NCI-H524 (cell line): ENCODE data around the gene AKAP6.

Source experiments
- DNase-seq, 2 experiments: peaks; one replicate each; lab custom pipeline; 2025; lab: John Stamatoyannopoulos, UW

Gene AKAP6

GRCh38 chr14:32531942-32532515 is 202.9 kb downstream of the AKAP6 start:
- peak in 1 of 2 experiments; percentile 43 for DNase-seq

GRCh38 chr14:32534145-32534544 is 205.0 kb downstream of the AKAP6 start:
- no peak for DNase-seq

DNA sequence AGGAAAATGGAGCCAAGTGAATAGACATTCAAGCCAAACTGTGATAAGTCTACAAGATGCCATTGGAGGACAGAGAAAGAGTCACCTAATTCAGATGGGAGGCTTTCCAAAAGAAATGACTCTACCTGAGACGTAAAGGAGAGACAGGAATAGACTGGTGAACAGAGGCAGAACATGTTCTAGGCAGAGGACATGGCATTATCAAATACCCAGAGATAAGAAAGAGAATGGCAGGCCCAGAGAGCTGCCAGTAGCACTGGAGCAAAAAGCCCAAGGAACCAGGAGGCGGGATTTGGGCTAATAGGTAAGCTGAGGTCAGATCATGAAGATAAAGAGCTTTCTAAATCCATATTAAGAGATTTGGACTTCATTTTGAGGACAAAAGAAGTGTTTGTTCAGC is 207.1 kb downstream of the AKAP6 start:
- no peak for DNase-seq

DNA sequence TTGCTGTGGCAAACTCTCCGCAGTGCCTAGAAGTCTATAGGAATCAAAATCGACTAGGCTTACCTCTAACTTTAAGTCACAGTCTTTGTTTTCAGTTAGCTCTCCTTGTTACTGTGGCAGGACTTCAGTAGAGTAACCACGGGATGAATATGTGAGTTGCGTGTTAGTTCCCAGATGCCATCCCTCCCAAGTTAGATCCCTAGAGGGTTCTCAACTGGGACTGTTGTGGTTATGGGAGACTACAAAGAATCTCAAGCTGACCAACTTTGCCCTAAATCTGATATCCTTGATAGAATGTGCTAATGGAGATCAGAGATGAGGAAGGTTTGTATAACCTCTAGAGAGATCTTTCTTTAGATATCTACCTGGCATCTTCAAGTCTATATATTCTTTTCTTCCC is 208.1 kb downstream of the AKAP6 start:
- no peak for DNase-seq

- DNase-seq = no peak
Measured at GRCh38 chr14:32542507-32542906, 213.4 kb downstream of the AKAP6 start.

DNA sequence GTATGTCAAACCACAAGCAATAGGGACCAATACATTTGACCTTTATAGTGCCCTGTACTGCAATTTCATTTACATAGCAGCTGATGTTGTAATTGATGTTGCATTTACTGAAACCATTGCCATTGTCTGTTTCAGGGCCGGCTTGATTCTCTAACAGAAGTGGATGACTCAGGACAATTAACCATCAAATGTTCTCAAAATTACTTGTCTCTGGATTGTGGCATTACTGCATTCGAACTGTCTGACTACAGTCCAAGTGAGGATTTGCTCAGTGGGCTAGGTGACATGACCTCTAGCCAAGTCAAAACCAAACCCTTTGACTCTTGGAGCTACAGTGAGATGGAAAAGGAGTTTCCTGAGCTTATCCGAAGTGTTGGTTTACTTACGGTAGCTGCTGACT is 216.0 kb downstream of the AKAP6 start:
- DNase-seq = no peak

- no peak for DNase-seq
Measured at GRCh38 chr14:32545506-32546210, 216.6 kb downstream of the AKAP6 start.

DNA sequence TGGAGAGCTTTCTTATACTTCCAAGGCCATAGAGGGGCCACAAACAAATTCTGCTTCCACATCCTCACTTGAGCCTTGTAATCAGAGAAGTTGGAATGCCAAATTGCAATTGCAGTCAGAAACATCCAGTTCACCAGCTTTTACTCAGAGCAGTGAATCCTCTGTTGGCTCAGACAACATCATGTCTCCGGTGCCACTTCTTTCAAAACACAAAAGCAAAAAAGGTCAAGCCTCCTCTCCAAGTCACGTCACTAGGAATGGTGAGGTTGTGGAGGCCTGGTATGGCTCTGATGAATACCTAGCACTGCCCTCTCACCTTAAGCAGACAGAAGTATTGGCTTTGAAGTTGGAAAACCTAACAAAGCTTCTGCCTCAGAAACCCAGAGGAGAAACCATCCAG is 217.1 kb downstream of the AKAP6 start:
- no peak for DNase-seq

GRCh38 chr14:32552766-32553165 is 223.7 kb downstream of the AKAP6 start:
- DNase-seq = no peak

DNA sequence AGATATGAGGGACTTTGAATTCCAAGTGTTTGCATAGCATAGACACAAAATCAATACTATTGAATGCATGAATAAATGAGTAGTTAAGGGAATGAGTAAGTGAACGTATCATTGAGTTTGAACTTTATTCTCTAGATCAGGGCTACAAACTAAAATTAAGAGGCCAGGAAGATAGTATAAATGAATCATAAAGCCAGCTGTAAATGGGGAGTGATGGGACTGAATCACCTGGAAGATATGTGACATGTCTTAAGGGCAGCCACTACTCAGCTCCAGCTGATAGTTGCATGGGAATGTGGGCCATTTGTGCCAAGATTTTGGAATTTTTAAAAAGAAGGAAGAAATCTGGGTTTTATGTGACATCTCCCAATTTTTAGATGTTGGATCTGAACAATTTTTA is 229.9 kb downstream of the AKAP6 start:
- no peak for DNase-seq

DNA sequence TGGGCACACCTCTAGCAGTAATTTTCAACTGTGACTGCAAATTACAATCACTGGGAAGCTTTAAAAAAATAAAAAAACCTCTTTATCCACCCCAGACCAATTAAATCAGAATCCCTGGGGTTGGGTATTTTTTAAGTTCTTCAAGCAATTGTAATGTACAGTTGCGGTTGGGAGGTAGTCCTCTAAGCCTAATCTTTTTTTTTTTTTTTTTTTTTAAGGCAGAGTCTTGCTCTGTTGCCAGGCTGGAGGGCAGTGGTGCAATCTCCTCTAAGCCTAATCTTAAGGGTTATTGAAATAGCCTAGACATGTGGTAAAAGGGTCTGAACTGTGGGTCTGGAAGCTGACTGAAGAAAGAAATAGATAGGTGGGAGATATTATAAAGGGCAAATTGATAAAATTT is 230.5 kb downstream of the AKAP6 start:
- DNase-seq = peak in 1 of 2 experiments; percentile 50

- peak; percentile 74 to 87 for DNase-seq
Measured at GRCh38 chr14:32560209-32560857, 231.2 kb downstream of the AKAP6 start.

DNA sequence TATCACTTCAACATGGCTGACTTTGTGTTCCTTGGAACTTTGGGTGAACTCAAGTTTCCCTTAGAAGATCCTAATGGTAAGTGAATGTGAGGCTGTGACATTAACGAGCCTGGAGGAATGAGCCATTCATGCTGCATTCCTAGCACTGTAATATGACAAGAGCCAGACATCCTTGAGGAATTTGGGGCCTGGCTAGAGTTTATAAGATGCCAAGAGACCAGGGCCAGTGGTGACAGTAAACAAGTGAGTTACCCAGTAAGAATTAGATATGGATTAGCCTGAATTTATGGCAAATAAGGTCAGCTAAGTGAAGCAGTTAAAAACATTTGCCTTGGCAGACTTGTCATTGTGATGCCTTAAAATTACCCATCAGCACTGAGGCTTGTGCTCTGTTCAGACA is 232.4 kb downstream of the AKAP6 start:
- no peak for DNase-seq

- no peak for DNase-seq
Measured at GRCh38 chr14:32564596-32564995, 235.5 kb downstream of the AKAP6 start.

DNA sequence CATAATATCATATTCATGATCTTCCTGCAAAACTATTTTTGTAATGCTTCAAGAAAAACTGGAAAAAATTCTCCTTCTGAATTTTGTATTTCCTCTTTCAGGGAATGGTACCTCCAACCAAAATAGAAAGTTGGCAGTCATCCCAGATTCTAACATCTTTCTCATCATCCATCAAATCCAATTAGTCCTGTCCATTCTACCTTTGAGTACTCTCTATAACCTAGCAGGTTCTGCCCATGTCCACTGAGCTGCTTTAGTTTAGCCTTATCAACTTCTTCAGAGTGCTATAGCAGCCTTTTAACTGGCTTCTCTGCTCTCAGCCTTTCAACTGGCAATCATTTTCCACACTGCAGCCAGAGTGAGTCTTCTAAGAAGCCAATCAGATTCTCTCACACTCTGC is 236.2 kb downstream of the AKAP6 start:
- peak; percentile 6 to 21 for DNase-seq

DNA sequence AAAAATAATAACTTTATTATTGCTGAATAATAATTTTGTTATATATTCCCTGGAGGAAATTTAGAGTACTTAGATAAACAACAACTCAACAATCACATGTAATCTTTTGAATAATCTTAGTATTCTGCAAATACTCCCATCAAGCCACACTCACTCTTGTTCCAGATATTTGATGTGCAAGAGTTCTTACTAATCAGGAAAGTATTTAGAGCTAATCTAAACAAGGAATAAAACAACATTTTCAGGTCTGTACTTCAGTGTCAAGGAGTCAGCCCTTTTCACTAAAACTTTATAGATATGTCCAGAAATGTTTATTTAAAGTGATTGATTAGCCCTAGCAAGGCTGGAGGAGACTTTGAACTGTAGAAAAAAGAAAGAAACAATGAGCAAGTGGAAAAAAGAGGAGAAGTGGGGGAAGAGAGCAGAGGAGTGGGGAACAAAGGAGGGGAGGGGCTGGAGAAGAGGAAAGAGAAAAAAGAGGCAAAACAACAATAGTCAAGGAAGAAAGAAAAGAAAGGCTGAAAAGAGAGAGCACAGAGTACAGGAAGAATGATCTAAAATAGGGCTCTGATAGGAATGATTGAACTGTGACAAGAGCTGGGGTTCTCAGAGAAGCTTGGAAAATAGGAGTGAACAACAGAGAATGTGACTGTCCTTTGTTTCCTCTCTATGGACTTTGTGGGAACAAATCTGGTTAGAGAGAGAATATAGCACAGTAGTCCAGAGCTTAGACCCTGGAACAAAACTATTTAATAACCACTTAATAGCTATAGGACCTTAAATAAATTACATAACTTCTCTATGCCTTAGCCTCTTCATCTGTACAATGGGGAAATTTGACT is 238.7 kb downstream of the AKAP6 start:
- DNase-seq = no peak

DNA sequence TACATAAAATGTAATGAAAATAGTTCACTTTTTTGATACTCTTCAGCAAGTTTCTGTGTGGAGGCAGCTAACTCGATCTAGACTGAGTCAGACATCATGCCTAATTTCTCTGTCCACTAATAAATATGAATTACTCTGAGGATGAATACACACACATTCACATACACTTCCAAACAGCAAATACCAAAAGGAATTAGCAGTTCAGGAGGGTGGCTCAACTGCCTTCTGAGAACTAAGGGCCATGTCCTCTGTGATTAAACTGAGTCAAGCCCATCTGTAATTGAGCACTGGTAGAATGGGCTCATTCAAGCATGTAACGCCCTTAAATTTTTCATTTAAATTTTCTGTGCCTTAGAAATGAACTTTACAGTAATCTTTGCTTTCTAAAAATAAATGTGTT is 242.5 kb downstream of the AKAP6 start:
- DNase-seq = no peak

- DNase-seq = no peak
Measured at GRCh38 chr14:32571995-32572866, 243.1 kb downstream of the AKAP6 start.

DNA sequence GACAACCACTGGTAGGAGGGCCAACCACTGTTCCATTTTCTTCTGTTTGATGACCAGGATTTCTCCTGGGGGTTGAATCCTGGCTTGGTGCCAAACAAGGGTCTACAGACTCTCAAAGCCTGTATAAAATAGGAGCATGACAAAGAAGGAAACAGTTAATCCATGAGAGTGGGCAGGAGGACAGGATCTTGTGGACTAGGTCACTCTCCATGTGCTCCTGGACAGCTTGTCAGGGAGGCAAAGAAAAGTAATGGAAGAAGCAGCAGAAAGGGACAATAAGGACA is 243.7 kb downstream of the AKAP6 start:
- DNase-seq = no peak

GRCh38 chr14:32574269-32574668 is 245.2 kb downstream of the AKAP6 start:
- DNase-seq = no peak

- DNase-seq = peak; percentile 31 to 74
Measured at GRCh38 chr14:32576088-32576795, 247.1 kb downstream of the AKAP6 start.
